GM12878 (cell line): ENCODE measurements around the gene TBXA2R. TPM values are rescaled to one million over a fixed set of nuclear protein-coding genes. Genes with fewer than 3 reads are reported as not detected.

Experiments
- ATAC-seq: fragments of 200-7000 bp; cut with Tn5 transposase; 3 replicates; pipeline ENCODE4 v1.9.1; 2020; ENCODE audit warnings: mild to moderate bottlenecking, moderate library complexity
- BruUV-seq: library from RNA; stranded (reverse); fragments of 400-500 nt; replicated peaks from 2 replicates; lab custom pipeline; 2021; lab: Mats Ljungman, UMichigan
- CTCF ChIA-PET: fragments of 300-600 bp; sonication (Branson Sonifier 250); formaldehyde crosslinking; extraction: SDS; loops from one replicate; lab custom pipeline; 2021; ENCODE audit warnings: inconsistent platforms; lab: Yijun Ruan, JAX
- POLR2A ChIA-PET: fragments of 350-600 bp; formaldehyde crosslinking; extraction: SDS; loops from one replicate; lab custom pipeline; 2021; ENCODE audit warnings: inconsistent platforms; lab: Charles Lee
- RAD21 ChIA-PET: fragments of 300-600 bp; sonication (Branson Sonifier 250); formaldehyde crosslinking; loops from one replicate; lab custom pipeline; 2023; ENCODE audit warnings: antibody characterized with exemption; ENCODE audit not compliant: unreplicated experiment; lab: Charles Lee
- SMC1A ChIA-PET: fragments of 300-600 bp; sonication (Branson Sonifier 250); formaldehyde crosslinking; loops from one replicate; lab custom pipeline; 2023; ENCODE audit not compliant: unreplicated experiment, uncharacterized antibody; lab: Charles Lee
- DNase-seq: peaks from one replicate; pipeline ENCODE4 v3.0.0-alpha.2; 2011; ENCODE audit warnings: low read depth, low spot score
- FAIRE-seq: peaks from 3 replicates; lab custom pipeline; 2011; peaks lifted over from hg19 to GRCh38; lab: Jason Lieb, UNC
- H2AFZ ChIP-seq: 2 replicates; pipeline ENCODE4 v1.6.0; 2011; ENCODE audit warnings: low read depth, low read length, control low read depth; ENCODE audit not compliant: control insufficient read depth
- H3K27ac ChIP-seq: 2 replicates; pipeline ENCODE4 v1.5.1; 2011; ENCODE audit warnings: control low read depth; ENCODE audit not compliant: control insufficient read depth, insufficient read depth
- H3K27me3 ChIP-seq, 2 experiments: replicated peaks in 1 of 2; 2 replicates each; pipeline versions ENCODE4 v1.6.0 to v1.6.1; 2011; ENCODE audit warnings: low read length in 1 of 2; ENCODE audit not compliant: control insufficient read depth in 2 of 2, insufficient read depth in 2 of 2
- H3K36me3 ChIP-seq, 2 experiments: 2 replicates each; pipeline ENCODE4 v1.5.1; 2011; ENCODE audit warnings: low read length in 1 of 2; ENCODE audit not compliant: control insufficient read depth in 2 of 2, insufficient read depth in 2 of 2
- H3K4me1 ChIP-seq: 2 replicates; pipeline ENCODE4 v1.6.1; 2011; ENCODE audit warnings: mild to moderate bottlenecking, low read length, moderate library complexity, mixed read lengths; ENCODE audit not compliant: control insufficient read depth, insufficient read depth
- H3K4me2 ChIP-seq: 2 replicates; pipeline ENCODE4 v1.6.0; 2011; ENCODE audit warnings: control low read depth; ENCODE audit not compliant: control insufficient read depth, insufficient read depth
- H3K4me3 ChIP-seq: fragments of 200-600 bp; sonication (generic); 2 replicates; pipeline ENCODE4 v1.5.1; 2016
- H3K79me2 ChIP-seq: 2 replicates; pipeline ENCODE4 v1.6.0; 2011; ENCODE audit warnings: low read length; ENCODE audit not compliant: control insufficient read depth, insufficient read depth
- H3K9ac ChIP-seq: 2 replicates; pipeline ENCODE4 v1.8.0; 2011; ENCODE audit warnings: low read length, control low read depth, mixed read lengths; ENCODE audit not compliant: control insufficient read depth, insufficient read depth
- H3K9me3 ChIP-seq: replicated peaks from 3 replicates; pipeline ENCODE4 v1.5.1; 2011; ENCODE audit warnings: mild to moderate bottlenecking, low read length; ENCODE audit not compliant: control insufficient read depth, insufficient read depth
- H4K20me1 ChIP-seq: 2 replicates; pipeline ENCODE4 v1.6.0; 2011; ENCODE audit not compliant: control insufficient read depth, insufficient read depth
- ETV6 ChIP-seq, 2 experiments: fragments of 450-650 bp in 1 of 2; IDR thresholded peaks in 1 of 2; conservative IDR thresholded peaks in 1 of 2; 2 replicates each; pipeline ENCODE4 v1.6.1; 2014; ENCODE audit warnings: antibody characterized with exemption in 1 of 2, borderline replicate concordance in 1 of 2, low read depth in 1 of 2, mild to moderate bottlenecking in 1 of 2, moderate library complexity in 1 of 2
- FOS ChIP-seq: IDR thresholded peaks from 3 replicates; pipeline ENCODE4 v1.6.1; 2011; ENCODE audit warnings: borderline replicate concordance; ENCODE audit not compliant: insufficient read length; ENCODE audit errors: extremely low read depth
- IKZF1 ChIP-seq: fragments of 450-650 bp; conservative IDR thresholded peaks from 2 replicates; pipeline ENCODE4 v1.6.1; 2017; ENCODE audit warnings: antibody characterized with exemption, mild to moderate bottlenecking
- MEF2B ChIP-seq: fragments of 450-650 bp; IDR thresholded peaks from 2 replicates; pipeline ENCODE4 v1.6.1; 2018; ENCODE audit warnings: mild to moderate bottlenecking, moderate library complexity; ENCODE audit not compliant: partially characterized antibody, poor library complexity, severe bottlenecking
- MTA3 ChIP-seq: IDR thresholded peaks from 2 replicates; pipeline ENCODE4 v1.6.1; 2012; ENCODE audit warnings: low read length, inconsistent platforms, borderline replicate concordance
- NFIC ChIP-seq: IDR thresholded peaks from 2 replicates; pipeline ENCODE4 v1.6.1; 2012; ENCODE audit warnings: low read depth, mild to moderate bottlenecking, inconsistent platforms, low read length, moderate library complexity
- PML ChIP-seq: IDR thresholded peaks from 2 replicates; pipeline ENCODE4 v1.6.1; 2012; ENCODE audit warnings: low read length, inconsistent platforms
- POLR2AphosphoS2 ChIP-seq: IDR thresholded peaks from 2 replicates; pipeline ENCODE4 v1.6.1; 2011; ENCODE audit warnings: low read depth, mild to moderate bottlenecking, low read length, improper control_type of control experiment, moderate library complexity
- POU2F2 ChIP-seq: IDR thresholded peaks from 3 replicates; pipeline ENCODE4 v1.6.1; 2011; ENCODE audit warnings: low read depth, mild to moderate bottlenecking, low read length, borderline replicate concordance
- RAD21 ChIP-seq: IDR thresholded peaks from 2 replicates; pipeline ENCODE4 v1.6.1; 2011; ENCODE audit warnings: mild to moderate bottlenecking, low read depth, low read length, moderate library complexity; ENCODE audit not compliant: insufficient read depth
- TCF3 ChIP-seq: IDR thresholded peaks from 2 replicates; pipeline ENCODE4 v1.6.1; 2012; ENCODE audit warnings: low read depth, mild to moderate bottlenecking, low read length, borderline replicate concordance; ENCODE audit not compliant: insufficient read depth
- TCF7 ChIP-seq: IDR thresholded peaks from 2 replicates; pipeline ENCODE4 v1.6.1; 2014; ENCODE audit warnings: antibody characterized with exemption, borderline replicate concordance
- USF1 ChIP-seq: IDR thresholded peaks from 2 replicates; pipeline ENCODE4 v1.6.1; 2011; ENCODE audit warnings: borderline replicate concordance, low read depth, mild to moderate bottlenecking, moderate library complexity, mixed read lengths, low read length; ENCODE audit not compliant: insufficient read depth; ENCODE audit errors: extremely low read length
- WRNIP1 ChIP-seq: IDR thresholded peaks from 2 replicates; pipeline ENCODE4 v1.6.1; 2011; ENCODE audit warnings: low read depth, low read length, improper control_type of control experiment, borderline replicate concordance
- ZNF622 ChIP-seq: fragments of 450-650 bp; IDR thresholded peaks from 2 replicates; pipeline ENCODE4 v1.6.1; 2017; ENCODE audit warnings: mild to moderate bottlenecking, inconsistent platforms
- WGBS: methylation state at CpG from one replicate; pipeline ENCODE4 v1.1.6; 2016; ENCODE audit warnings: low lambda C conversion rate; ENCODE audit not compliant: insufficient replicate concordance, insufficient coverage; ENCODE audit errors: missing lambda C conversion rate; 5-methylcytosine and 5-hydroxymethylcytosine counted together
- in situ Hi-C: fragments of 300-500 bp; cut with MboI; formaldehyde crosslinking; loops from 9 replicates; pipeline ENCODE4 v1.14.3; 2018; ENCODE audit warnings: mixed read lengths
- intact Hi-C: fragments of 100-400 bp; cut with micrococcal nuclease; formaldehyde crosslinking; loops from one replicate; pipeline ENCODE4 v1.14.2; 2022; ENCODE audit not compliant: unreplicated experiment
- polyA plus RNA-seq, 11 experiments: library from polyadenylated mRNA; depleted of rRNA in 4 of 11; unstranded in 6 of 11; stranded (reverse) in 5 of 11; fragments of >200 nt; fragmentation: Nextera tagmentation in 4 of 11; fragmentation: Illumina TruSeq in 1 of 11; extraction: Ambion mirVana in 4 of 11; extraction: Trizol in 1 of 11; gene quantifications; 1 replicate in 1 of 11; 2 replicates in 10 of 11; pipeline versions ENCODE4 v1.2.1 to v1.2.3, GENCODE V29; 2011 to 2016; ENCODE audit warnings: inconsistent platforms in 2 of 11, missing spikeins in 2 of 11, low read depth in 1 of 11
- total RNA-seq, 4 experiments: library from RNA; depleted of rRNA in 3 of 4; stranded (reverse); fragments of >200 nt in 3 of 4; fragmentation: Illumina TruSeq in 1 of 4; extraction: Trizol in 1 of 4; gene quantifications; 2 replicates each; pipeline versions ENCODE4 v1.2.1 to v1.2.3, GENCODE V29; 2013 to 2021

The TBXA2R gene
- total and polyA plus RNA-seq, 10 of the 15 experiments (the other 5 are each of a cell fraction or from before 2014, with no cell fraction given): 0.03 TPM; not detected in 8

- POLR2A ChIA-PET: no interaction called here
Observed at GRCh38 chr19:3550947-3551791, 55.5 kb downstream of the TBXA2R start.

GRCh38 chr19:3549816-3550215 is 56.9 kb downstream of the TBXA2R start:
- ATAC-seq (no peak), FAIRE-seq (no peak), DNase-seq (no peak)
- 96% methylated on average over 10 of the region's 10 CpGs for WGBS
- Histone ChIP-seq H3K9ac (no peak overlapping the region), H3K27me3 (no peaks in the 10 kb centered on the region), H3K9me3 (no peaks in the 10 kb centered on the region), H2AFZ (no peak overlapping the region), H3K4me1 (peaks cover 22% of the 10 kb centered on the region), H3K79me2 (peaks cover 16% of the 10 kb centered on the region), H3K4me3 (no peak overlapping the region), H4K20me1 (no peaks in the 10 kb centered on the region), H3K4me2 (no peak overlapping the region), H3K36me3 (peaks cover 0 to 6% of the 10 kb centered on the region in 2 experiments; a peak in 3 of 4 replicates), H3K27ac (no peak overlapping the region)
- intact Hi-C loops (loop anchor here (5.0 kb wide), 1 partner anchor 157 kb away; the partner anchor contains the start of gene TJP3), in situ Hi-C loops (no loop called here)
- POLR2A ChIA-PET: no interaction called here
- SMC1A ChIA-PET: no interaction called here
- no TSS peak for BruUV-seq
- RAD21 ChIA-PET: no interaction called here
- CTCF ChIA-PET: no interaction called here
- TF ChIP-seq ZNF622: no peak
- TF ChIP-seq NFIC: no peak
- no peak for TF ChIP-seq FOS
- no peak for TF ChIP-seq POU2F2
- no peak for TF ChIP-seq MEF2B
- TF ChIP-seq TCF7: no peak
- no peak for TF ChIP-seq POLR2AphosphoS2
- no peak for TF ChIP-seq TCF3
- TF ChIP-seq RAD21: no peak
- TF ChIP-seq PML: no peak
- no peak for TF ChIP-seq WRNIP1
- TF ChIP-seq ETV6 (conservative IDR thresholded peaks at IDR 0.05 in 1 of 2, IDR thresholded peaks at IDR 0.05 in 1 of 2; ENCODE audit: borderline replicate concordance in 1 of 2, low read depth in 1 of 2): no peak
- TF ChIP-seq USF1: no peak
- TF ChIP-seq IKZF1: no peak

More at GRCh38 chr19:3550947-3551791, 55.5 kb downstream of the TBXA2R start:
- H3K4me3 ChIP-seq: no peak overlapping the region
- H3K79me2 ChIP-seq: peaks cover 27% of the 10 kb centered on the region
- SMC1A ChIA-PET: no interaction called here
- H3K4me2 ChIP-seq: no peak overlapping the region
- CTCF ChIA-PET: no interaction called here
- peaks cover 0 to 2% of the 10 kb centered on the region in 2 experiments; a peak in 3 of 4 replicates for H3K36me3 ChIP-seq
- H2AFZ ChIP-seq: no peak overlapping the region
- 0 out of 2 replicates have a peak, but pooled peaks have one; percentile 18 for TF ChIP-seq IKZF1
- no peak for TF ChIP-seq MTA3
- TF ChIP-seq, all 136 proteins: peak for 1
- intact Hi-C loops (no loop called here), in situ Hi-C loops (no loop called here)
- RAD21 ChIA-PET: no interaction called here
- 93% methylated on average over 34 of the region's 34 CpGs for whole genome bisulfite sequencing
- FAIRE-seq (no peak), DNase-seq (no peak), ATAC-seq (no peak)
- BruUV-seq: no TSS peak
- Histone ChIP-seq H3K4me1 (peaks cover 25% of the 10 kb centered on the region), H3K27me3 (no peaks in the 10 kb centered on the region), H3K27ac (no peak overlapping the region), H3K9ac (no peak overlapping the region), H3K9me3 (no peaks in the 10 kb centered on the region), H4K20me1 (no peaks in the 10 kb centered on the region)
